HG03135 (cell line): ENCODE data around the gene PCSK5.

ENCODE experiments used
- ATAC-seq: cut with Tn5 transposase; IDR thresholded peaks from one replicate; pipeline ENCODE4 v1.9.1; 2021; ENCODE audit warnings: mild to moderate bottlenecking, moderate library complexity; ENCODE audit not compliant: unreplicated experiment

PCSK5 gene

DNA sequence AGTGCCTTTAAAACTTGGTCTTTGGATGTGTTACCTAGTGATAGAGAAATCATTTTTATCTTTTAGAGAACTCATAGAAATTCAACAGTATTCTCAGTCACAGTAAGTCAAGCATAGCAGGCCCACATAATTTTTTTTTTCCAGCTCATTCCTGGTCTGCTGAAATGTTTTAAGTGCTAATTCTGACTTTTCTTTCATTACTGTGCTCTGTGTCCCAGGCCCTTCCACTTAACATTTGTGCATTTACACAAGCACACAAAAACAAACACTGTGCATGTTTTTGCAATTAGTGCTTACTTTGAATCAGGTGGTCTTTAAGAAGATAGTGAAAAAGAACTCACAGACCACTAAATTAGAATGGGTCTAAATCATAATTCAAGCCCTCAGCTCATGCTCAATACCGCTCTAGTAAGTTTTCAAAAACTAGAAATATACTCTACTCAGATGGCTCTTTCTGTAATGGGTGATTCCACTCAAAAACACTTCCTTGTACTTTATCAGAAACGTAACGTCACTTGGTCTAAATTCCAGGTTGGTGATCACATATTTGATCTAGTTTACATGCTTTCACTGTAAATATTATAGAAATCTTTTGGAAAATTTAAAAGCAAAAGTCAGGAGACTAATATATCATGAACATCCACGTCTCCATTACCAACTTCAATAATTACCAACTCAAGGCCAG lies 107.8 kb downstream of the PCSK5 start:
- ATAC-seq: no peak

DNA sequence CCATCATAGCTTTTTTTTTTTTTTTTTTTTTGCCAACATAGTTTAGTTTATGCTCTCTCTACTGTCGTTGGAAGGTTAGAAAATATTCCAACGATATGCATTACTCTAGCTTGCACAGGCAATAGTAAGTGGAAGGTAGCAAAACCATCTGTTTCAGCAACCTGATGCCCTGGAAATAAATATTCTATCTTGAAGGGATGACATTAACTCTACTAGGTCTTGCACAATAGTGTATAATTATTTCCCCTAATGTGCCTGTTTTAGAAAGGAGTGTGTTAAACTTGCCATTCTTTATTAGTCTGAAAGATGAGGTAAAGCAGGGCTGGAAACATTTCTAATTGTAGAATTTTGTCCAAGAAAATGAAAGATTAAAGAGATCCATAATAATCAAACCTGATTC lies 111.0 kb downstream of the PCSK5 start:
- no peak for ATAC-seq

DNA sequence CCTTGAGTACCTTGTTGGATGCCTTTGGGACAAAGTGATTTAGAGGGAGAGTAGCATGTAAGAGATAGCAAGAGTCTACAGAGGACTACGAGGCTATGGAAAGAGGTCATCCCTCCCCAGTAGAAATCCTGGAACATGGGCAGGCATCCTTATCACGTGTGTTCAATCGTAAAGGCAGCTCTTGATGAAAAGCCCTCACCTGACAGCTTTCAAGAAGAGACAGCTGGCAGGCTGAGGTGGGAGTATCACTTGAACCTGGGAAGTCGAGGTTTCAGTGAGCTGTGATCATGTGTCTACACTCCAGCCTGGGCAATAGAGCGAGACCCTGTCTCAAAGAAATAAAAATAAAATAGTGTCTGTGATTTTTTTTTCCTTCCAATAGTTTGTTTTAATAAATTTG lies 112.6 kb downstream of the PCSK5 start:
- ATAC-seq: no peak

GRCh38 chr9:76004526-76004925 lies 114.1 kb downstream of the PCSK5 start:
- no peak for ATAC-seq

- ATAC-seq: no peak
These were observed 117.5 kb downstream of the PCSK5 start for GRCh38 chr9:76007935-76008334.

DNA sequence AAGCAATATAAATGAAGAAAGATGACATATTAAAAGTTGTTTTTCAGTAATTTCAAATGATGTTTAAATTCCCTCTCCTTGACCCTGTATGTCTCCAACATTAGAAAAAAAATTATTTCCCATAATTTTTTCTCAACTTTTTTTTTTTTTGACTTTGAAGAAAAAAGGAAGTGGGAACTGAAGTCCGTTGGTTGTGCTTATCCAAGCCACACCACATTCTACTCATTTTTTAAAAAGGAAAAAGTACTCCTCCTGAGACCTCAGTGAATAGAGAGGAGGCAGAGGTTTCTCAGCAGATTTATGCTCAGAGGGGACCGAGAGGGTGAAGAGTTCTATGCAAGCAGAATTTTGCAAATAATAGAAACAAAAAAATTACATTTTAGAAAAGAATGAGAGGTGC lies 123.3 kb downstream of the PCSK5 start:
- no peak for ATAC-seq

- ATAC-seq: no peak
These were observed 127.8 kb downstream of the PCSK5 start for GRCh38 chr9:76018235-76018634.

- no peak for ATAC-seq
These were observed 128.3 kb downstream of the PCSK5 start for GRCh38 chr9:76018761-76019160.

DNA sequence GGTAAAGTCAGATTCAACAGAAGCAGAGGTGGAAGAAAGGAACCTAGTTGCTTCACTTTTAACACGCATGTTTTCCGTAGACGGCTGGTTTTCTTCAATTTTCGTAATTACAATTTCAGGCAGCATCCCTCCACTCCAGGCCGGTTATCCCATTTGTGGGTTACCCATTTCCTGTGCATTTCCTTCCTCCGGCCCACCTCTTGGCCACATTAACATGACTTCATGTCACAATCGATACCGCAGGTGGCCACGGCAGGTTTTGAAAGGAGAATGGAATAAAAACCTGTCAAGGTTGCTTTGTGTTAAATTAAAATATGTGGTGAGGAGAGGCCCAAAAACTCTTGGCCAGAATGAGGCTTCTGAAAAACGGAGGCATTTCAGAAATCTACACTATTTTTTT lies 130.2 kb downstream of the PCSK5 start:
- no peak for ATAC-seq

GRCh38 chr9:76022317-76022716 lies 131.8 kb downstream of the PCSK5 start:
- ATAC-seq: no peak

DNA sequence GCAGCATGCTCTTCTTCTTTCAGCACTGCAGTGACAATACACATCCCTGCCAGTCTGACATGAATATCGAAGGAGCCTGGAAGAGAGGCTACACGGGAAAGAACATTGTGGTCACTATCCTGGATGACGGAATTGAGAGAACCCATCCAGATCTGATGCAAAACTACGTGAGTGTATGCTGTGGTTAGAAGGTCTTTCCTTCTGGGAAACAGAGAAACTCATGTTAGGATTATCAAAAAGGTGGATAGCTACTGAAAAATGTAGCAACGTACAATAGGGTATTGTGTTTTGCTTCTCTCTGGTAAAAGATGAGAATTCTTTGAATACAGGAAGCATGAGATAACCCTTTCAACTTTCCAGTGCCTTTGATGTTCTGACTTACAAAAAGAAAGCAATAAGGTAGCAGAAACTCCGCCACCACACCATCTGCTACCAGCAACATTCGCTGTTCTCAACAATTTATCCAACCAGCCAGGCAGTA lies 133.3 kb downstream of the PCSK5 start:
- ATAC-seq: no peak

DNA sequence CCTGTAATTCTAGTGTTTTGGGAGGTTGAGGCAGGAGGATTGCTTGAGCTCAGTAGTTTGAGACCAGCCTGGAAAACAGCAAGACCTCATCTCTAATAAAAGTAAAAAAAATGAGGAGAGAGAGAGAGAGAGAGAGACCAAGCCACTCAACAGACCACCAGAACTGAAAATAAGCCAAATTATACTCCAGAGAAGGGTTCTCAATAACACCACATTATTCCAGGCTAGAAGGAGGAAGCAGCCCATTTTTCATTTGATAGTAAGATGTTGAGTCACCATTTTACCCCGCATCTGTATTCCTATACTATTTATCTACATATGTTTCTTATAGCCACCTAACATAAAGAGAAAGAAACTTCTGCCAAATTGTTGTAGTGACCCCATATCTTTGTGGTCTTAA lies 134.8 kb downstream of the PCSK5 start:
- no peak for ATAC-seq

- ATAC-seq: no peak
These were observed 136.3 kb downstream of the PCSK5 start for GRCh38 chr9:76026796-76027195.

DNA sequence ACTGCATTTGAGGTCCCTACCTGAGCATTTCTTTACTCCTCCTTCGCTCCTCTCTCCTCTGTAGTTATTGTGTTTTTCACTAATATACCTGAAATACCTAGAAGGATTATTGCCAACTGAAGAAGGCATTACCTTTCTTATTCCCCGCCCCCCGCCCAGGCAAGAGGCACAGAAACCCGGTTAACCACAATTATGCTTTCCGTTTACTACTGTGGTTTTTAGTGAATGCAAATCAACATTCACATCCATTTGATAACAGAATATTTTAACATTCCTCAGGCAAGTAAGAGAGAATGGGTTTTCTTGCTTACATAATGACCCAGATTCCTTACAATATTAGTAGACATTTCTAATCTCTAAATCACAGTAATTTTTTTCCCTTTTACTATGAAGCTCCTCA lies 136.9 kb downstream of the PCSK5 start:
- no peak for ATAC-seq

- ATAC-seq: no peak
These were observed 137.4 kb downstream of the PCSK5 start for GRCh38 chr9:76027861-76028260.

DNA sequence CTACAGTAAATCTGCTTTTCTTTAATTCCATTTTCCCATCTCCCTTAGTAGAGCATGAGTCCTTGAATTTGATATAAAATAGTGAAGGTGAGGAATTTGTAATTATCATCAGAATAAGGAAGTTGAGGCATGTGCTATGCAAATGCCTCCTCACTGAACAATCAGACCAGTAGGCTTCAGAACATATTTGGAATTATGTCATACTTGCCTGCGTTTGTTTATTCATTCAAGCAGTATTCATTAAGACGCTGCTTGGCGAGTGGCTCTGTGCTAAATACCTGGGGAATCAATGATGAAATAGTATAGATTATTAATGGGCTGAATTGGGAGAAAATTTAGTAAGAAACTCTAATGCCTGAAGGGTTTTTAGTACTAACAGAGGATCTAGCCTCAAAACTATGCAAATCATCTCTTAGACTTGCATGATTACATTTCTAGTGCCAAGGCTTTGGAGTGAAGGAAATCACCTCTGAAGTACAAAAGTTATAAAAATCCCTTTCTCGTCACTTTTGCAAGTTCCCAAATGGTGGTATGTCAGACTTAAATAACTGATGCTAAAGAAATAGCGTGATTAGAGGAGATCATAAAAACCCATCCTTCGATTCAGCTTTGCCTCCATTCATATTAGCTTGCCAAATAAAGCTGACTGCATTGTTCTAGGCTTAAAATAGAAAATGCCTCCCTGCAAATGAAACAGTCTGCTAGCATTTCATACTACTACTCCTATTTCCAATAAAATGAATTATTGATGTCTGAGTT lies 141.7 kb downstream of the PCSK5 start:
- no peak for ATAC-seq

GRCh38 chr9:76032797-76033373 lies 142.4 kb downstream of the PCSK5 start:
- ATAC-seq: no peak

GRCh38 chr9:76034049-76034448 lies 143.6 kb downstream of the PCSK5 start:
- ATAC-seq: no peak

DNA sequence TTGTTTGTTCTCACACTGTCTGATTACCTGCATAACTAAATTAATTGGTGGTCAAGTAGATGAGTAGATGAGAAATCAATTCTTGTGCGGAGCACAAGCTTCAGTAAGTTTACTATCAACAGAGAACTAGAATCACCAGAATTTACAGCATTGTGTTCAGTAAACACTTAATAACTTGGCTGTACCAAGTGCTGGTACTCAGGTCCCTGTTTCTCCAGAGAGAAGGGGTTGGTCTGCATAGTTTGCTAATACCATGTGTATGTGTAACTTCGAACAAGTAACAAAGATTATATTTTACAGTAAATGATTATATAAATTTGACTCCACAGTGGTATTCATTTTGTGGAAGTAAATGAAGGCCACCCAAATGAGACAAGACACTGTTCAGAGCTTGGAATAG lies 146.3 kb downstream of the PCSK5 start:
- ATAC-seq: no peak

GRCh38 chr9:76037587-76038225 lies 147.2 kb downstream of the PCSK5 start:
- no peak for ATAC-seq

DNA sequence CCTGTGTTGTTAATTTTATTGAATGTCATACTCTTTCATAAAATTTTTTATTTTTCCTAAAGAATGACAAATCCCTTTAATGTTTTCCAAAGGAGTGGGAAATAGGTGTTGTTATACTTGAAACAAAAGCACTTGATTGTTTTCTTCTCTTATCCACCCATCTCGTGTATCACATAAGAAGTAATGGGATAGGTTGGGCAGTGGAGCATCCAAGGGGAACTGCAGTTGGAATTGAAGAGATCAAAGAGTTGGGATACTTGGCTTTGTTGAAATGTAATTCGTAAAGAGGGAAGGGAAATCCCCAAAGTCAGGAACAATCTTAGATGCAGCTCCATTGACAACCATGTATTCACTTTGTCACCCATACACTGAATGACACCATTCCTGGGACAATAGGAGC lies 148.0 kb downstream of the PCSK5 start:
- no peak for ATAC-seq
